OCI-LY1 (cell line): ENCODE measurements around the gene FOXO3.

ENCODE experiments used
- CTCF ChIP-seq: fragments of 200-600 bp; sonication (generic), shearing (Covaris generic); IDR thresholded peaks from 2 replicates; pipeline ENCODE4 v1.5.1; 2017; ENCODE audit warnings: mild to moderate bottlenecking, antibody characterized with exemption, low read length, moderate library complexity, mixed read lengths
- EZH2 ChIP-seq: fragments of 200-600 bp; sonication (generic), shearing (Covaris generic); IDR thresholded peaks from 2 replicates; pipeline ENCODE4 v1.8.0; 2017; ENCODE audit warnings: borderline replicate concordance, mixed run types, mild to moderate bottlenecking, antibody characterized with exemption, low read length, moderate library complexity, mixed read lengths

GRCh38 chr6:108596956-108597355 lies 36.2 kb downstream of the FOXO3 start:
- TF ChIP-seq CTCF (no peak), EZH2 (no peak)
